ENCODE results near the gene PCDH15. TPM values are rescaled to one million over a fixed set of nuclear protein-coding genes. Genes with fewer than 3 reads are reported as not detected.

PCDH15 gene
- total and polyA plus RNA-seq, 2 of the 8 experiments (the other 6 are each of a cell fraction or from before 2014, with no cell fraction given) = 0.11 TPM; not detected in 1

- H2AK5ac ChIP-seq (ENCODE audit: low read depth, low read length) = no peak overlapping the region
Observed at GRCh38 chr10:53765311-53765710, 1035.7 kb downstream of the PCDH15 start.

More at GRCh38 chr10:53765311-53765710, 1035.7 kb downstream of the PCDH15 start:
- H2BK15ac ChIP-seq (ENCODE audit: low read length) = no peak overlapping the region
- no peaks in the 10 kb centered on the region for H3K79me2 ChIP-seq (ENCODE audit: control insufficient read depth in 1 of 2, insufficient read depth in 2 of 2, low read length in 2 of 2)
- H2BK5ac ChIP-seq (ENCODE audit: low read depth, low read length) = no peak overlapping the region
- H3K18ac ChIP-seq (ENCODE audit: extremely low read depth, low read length) = no peak overlapping the region
- FAIRE-seq (no peak), DNase-seq (ENCODE audit: low read depth in 1 of 2, low spot score in 2 of 2) (no peak)
- ChIA-PET POLR2A (ENCODE audit: partially characterized antibody) (no interaction called here), CTCF (ENCODE audit: partially characterized antibody) (interaction anchor here (1.7 kb wide), 1 partner anchor 20 kb away, joined by 6 read pairs; no protein-coding TSS in a partner anchor)
- H3K23ac ChIP-seq (ENCODE audit: insufficient read length) = no peak overlapping the region
- no peak overlapping the region for H3K4me3 ChIP-seq (ENCODE audit: extremely low read depth in 1 of 4, insufficient read depth in 2 of 4, low read depth in 3 of 4, low read length in 4 of 4)
- no peaks in the 10 kb centered on the region for H3K4me1 ChIP-seq (replicated peaks in 1 of 4; ENCODE audit: control insufficient read depth in 3 of 4, insufficient read depth in 4 of 4, low read length in 3 of 4)
- H3K27ac ChIP-seq (ENCODE audit: low read depth, low read length) = no peak overlapping the region
- H2BK120ac ChIP-seq (replicated peaks; ENCODE audit: low read depth, low read length) = no peak overlapping the region
- H3K9me3 ChIP-seq (ENCODE audit: insufficient read depth in 2 of 2, low read depth in 1 of 2, low read length in 1 of 2) = 0 out of 4 replicates have a peak, but pooled peaks cover 0 to 3% of the 10 kb centered on the region in 2 experiments
- no peak overlapping the region for H3K4ac ChIP-seq (replicated peaks; ENCODE audit: insufficient read length, low read depth, low read length)
- no peaks in the 10 kb centered on the region for H3K36me3 ChIP-seq (ENCODE audit: control insufficient read depth in 2 of 4, insufficient read depth in 4 of 4, low read length in 3 of 4)
- no peak overlapping the region for H3K4me2 ChIP-seq (ENCODE audit: insufficient read depth in 1 of 2, low read depth in 2 of 2, low read length in 2 of 2)
- H3K27me3 ChIP-seq (replicated peaks in 1 of 4; ENCODE audit: control insufficient read depth in 3 of 4, extremely low read depth in 1 of 4, insufficient read depth in 3 of 4, low read length in 3 of 4) = no peaks in the 10 kb centered on the region
- TF ChIP-seq BACH1 (IDR thresholded peaks at IDR 0.05; ENCODE audit: low read length) (no peak), HDAC6 (IDR thresholded peaks at IDR 0.05; ENCODE audit: low read depth, low read length) (no peak), TBP (IDR thresholded peaks at IDR 0.05; ENCODE audit: low read depth, low read length) (no peak)
- H4K8ac ChIP-seq (ENCODE audit: extremely low read depth, insufficient read depth, low read length) = no peak overlapping the region
- H3K79me1 ChIP-seq (ENCODE audit: low read depth, low read length) = no peaks in the 10 kb centered on the region
- no peak overlapping the region for H3K56ac ChIP-seq (replicated peaks; ENCODE audit: insufficient read length, low read depth, low read length)
- 78% methylated on average over 1 of the region's 1 CpG; no CpG with 5 or more reads in 1 of the 2 experiments for whole genome bisulfite sequencing, 2 experiments (ENCODE audit: extremely low coverage in 1 of 2, insufficient coverage in 1 of 2, insufficient read length in 1 of 2, insufficient replicate concordance in 2 of 2, low coverage in 1 of 2, low lambda C conversion rate in 2 of 2, missing lambda C conversion rate in 1 of 2)
- H2AFZ ChIP-seq (ENCODE audit: low read length) = no peak overlapping the region
- no peak overlapping the region for H3K9ac ChIP-seq (replicated peaks in 1 of 4; ENCODE audit: extremely low read depth in 1 of 4, low read depth in 3 of 4, low read length in 3 of 4)
- no peak overlapping the region for H2BK12ac ChIP-seq (ENCODE audit: low read depth, low read length)
- no peak overlapping the region for H4K91ac ChIP-seq (replicated peaks; ENCODE audit: insufficient read length, low read length)
- H4K5ac ChIP-seq (ENCODE audit: insufficient read length, low read depth, low read length) = no peak overlapping the region
- no peak overlapping the region for H3K14ac ChIP-seq (ENCODE audit: insufficient read length)
- H4K20me1 ChIP-seq (replicated peaks in 1 of 2; ENCODE audit: control insufficient read depth in 1 of 2, insufficient read depth in 2 of 2, low read length in 2 of 2) = no peaks in the 10 kb centered on the region
- H2BK20ac ChIP-seq (ENCODE audit: low read length) = no peak overlapping the region
- no peaks in the 10 kb centered on the region for H3K23me2 ChIP-seq (ENCODE audit: low read depth, low read length)
